ENCODE data around the gene SPG7.
"Not testable (repeated sequence)": the region's sequence is repeated elsewhere in the genome, so short reads cannot be mapped to it uniquely, and the experiment has no call there.

The SPG7 gene

GRCh38 chr16:89581861-89582563 is 73.8 kb downstream of the SPG7 start:
- Histone ChIP-seq H3K9me3 (ENCODE audit: control insufficient read depth, insufficient read depth, low read length) (no peaks in the 10 kb centered on the region), H3K4me1 (ENCODE audit: control insufficient read depth, insufficient read depth, low read length) (no peaks in the 10 kb centered on the region), H3K27ac (ENCODE audit: low read length) (no peak overlapping the region), H3K36me3 (ENCODE audit: control insufficient read depth, insufficient read depth, low read length) (peaks cover 11% of the 10 kb centered on the region), H3K4me3 (ENCODE audit: low read length) (no peak overlapping the region), H3K27me3 (ENCODE audit: control insufficient read depth, insufficient read depth, low read length) (no peaks in the 10 kb centered on the region)
- no CpG with 5 or more reads among the region's 15 CpGs for WGBS (ENCODE audit: insufficient coverage, insufficient read length)
- DNase-seq (ENCODE audit: low read depth, low spot score), result no peak

GRCh38 chr16:89582614-89583196 is 74.5 kb downstream of the SPG7 start:
- no peak overlapping the region for H3K27ac ChIP-seq (ENCODE audit: low read length)
- H3K4me3 ChIP-seq (ENCODE audit: low read length), result no peak overlapping the region
- no peak for DNase-seq (ENCODE audit: low read depth, low spot score)
- no peaks in the 10 kb centered on the region for H3K9me3 ChIP-seq (ENCODE audit: control insufficient read depth, insufficient read depth, low read length)
- no CpG with 5 or more reads among the region's 19 CpGs for WGBS (ENCODE audit: insufficient coverage, insufficient read length)
- H3K27me3 ChIP-seq (ENCODE audit: control insufficient read depth, insufficient read depth, low read length), result no peaks in the 10 kb centered on the region
- peaks cover 11% of the 10 kb centered on the region for H3K36me3 ChIP-seq (ENCODE audit: control insufficient read depth, insufficient read depth, low read length)
- no peaks in the 10 kb centered on the region for H3K4me1 ChIP-seq (ENCODE audit: control insufficient read depth, insufficient read depth, low read length)

- H3K4me1 ChIP-seq (ENCODE audit: control insufficient read depth, insufficient read depth, low read length), result no peaks in the 10 kb centered on the region
- no CpG with 5 or more reads among the region's 36 CpGs for WGBS (ENCODE audit: insufficient coverage, insufficient read length)
- H3K9me3 ChIP-seq (ENCODE audit: control insufficient read depth, insufficient read depth, low read length), result no peaks in the 10 kb centered on the region
- H3K27me3 ChIP-seq (ENCODE audit: control insufficient read depth, insufficient read depth, low read length), result no peaks in the 10 kb centered on the region
- H3K27ac ChIP-seq (ENCODE audit: low read length), result no peak overlapping the region
- peaks cover 11% of the 10 kb centered on the region for H3K36me3 ChIP-seq (ENCODE audit: control insufficient read depth, insufficient read depth, low read length)
- H3K4me3 ChIP-seq (ENCODE audit: low read length), result no peak overlapping the region
- DNase-seq (ENCODE audit: low read depth, low spot score), result no peak
Observed at GRCh38 chr16:89583197-89583894, 75.1 kb downstream of the SPG7 start.

DNA sequence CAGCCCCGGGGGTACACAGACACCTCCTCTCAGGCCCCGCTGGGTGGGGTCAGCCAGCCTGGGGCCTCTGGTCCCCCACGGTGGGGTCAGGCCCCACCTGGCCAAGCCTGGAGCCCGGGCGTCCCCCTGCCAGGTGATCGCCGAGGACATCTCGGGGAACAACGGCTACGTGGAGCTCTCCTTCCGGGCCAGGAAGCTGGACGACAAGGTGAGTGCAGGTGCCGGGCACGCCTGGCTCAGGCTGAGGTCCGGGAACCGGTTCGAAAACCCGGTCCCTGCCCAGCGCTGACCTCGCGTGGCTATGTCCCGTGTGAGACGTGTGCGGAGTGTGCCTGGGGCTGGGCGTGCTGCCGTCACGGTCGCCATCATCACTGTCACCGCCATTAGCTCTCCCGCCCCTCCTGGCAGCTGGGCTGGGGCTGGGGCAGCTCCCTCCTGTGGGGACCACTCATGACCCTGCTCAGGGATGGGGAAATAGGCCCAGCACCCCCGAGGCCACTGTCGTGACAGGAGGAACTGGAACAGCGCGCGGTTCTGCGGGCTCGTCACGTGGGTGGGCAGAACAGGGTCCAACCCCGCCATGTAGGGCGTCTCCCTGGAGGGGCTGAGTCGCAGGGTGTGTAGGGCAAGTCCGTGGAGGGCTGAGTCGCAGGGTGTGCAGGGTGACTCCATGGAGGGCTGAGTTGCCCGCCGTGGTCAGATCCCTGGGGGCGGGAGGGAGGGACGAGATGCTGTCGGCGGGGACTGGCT is 75.9 kb downstream of the SPG7 start:
- no peak overlapping the region for H3K27ac ChIP-seq (ENCODE audit: low read length)
- no peak for DNase-seq (ENCODE audit: low read depth, low spot score)
- no peaks in the 10 kb centered on the region for H3K4me1 ChIP-seq (ENCODE audit: control insufficient read depth, insufficient read depth, low read length)
- H3K27me3 ChIP-seq (ENCODE audit: control insufficient read depth, insufficient read depth, low read length), result no peaks in the 10 kb centered on the region
- H3K4me3 ChIP-seq (ENCODE audit: low read length), result no peak overlapping the region
- no peaks in the 10 kb centered on the region for H3K9me3 ChIP-seq (ENCODE audit: control insufficient read depth, insufficient read depth, low read length)
- WGBS (ENCODE audit: insufficient coverage, insufficient read length), result no CpG with 5 or more reads among the region's 49 CpGs
- peaks cover 11% of the 10 kb centered on the region for H3K36me3 ChIP-seq (ENCODE audit: control insufficient read depth, insufficient read depth, low read length)

DNA sequence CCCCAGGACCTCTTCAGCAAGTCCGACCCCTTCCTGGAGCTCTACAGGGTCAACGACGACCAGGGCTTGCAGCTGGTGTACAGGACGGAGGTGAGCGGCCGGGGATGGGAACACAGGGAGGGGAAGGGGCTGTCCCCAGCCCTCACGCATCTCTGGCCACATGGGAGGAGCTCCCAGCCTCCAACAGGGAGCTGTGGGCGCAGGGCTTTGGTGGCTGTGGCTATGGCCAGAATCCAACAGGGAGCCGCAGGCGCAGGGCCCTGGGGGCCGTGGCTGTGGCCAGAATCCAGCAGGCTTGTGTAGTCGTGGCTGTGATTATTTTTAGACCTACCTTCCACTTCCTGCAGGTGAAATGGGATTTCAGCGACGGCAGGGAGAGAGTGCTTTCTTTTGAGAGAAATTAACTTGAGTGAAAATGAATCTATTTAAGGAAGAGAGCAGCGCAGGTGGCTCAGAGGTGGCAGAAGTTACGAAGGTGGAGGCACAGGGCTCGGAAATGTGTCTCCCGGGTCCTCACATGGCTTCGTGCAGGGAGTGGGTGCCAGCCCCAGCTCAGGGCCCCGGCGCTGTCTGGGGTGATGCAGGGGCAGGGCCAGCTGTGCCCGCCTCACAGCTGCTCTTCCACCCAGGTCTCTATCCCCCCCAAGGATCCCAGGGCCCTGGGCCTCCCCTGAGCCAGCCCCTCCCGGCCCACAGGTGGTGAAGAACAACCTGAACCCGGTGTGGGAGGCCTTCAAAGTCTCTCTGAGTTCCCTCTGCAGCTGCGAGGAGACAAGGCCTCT is 76.8 kb downstream of the SPG7 start:
- Histone ChIP-seq H3K9me3 (ENCODE audit: control insufficient read depth, insufficient read depth, low read length) (no peaks in the 10 kb centered on the region), H3K36me3 (ENCODE audit: control insufficient read depth, insufficient read depth, low read length) (peaks cover 8% of the 10 kb centered on the region), H3K27ac (ENCODE audit: low read length) (no peak overlapping the region), H3K27me3 (ENCODE audit: control insufficient read depth, insufficient read depth, low read length) (no peaks in the 10 kb centered on the region), H3K4me1 (ENCODE audit: control insufficient read depth, insufficient read depth, low read length) (no peaks in the 10 kb centered on the region), H3K4me3 (ENCODE audit: low read length) (no peak overlapping the region)
- DNase-seq (ENCODE audit: low read depth, low spot score), result no peak
- no CpG with 5 or more reads among the region's 25 CpGs for WGBS (ENCODE audit: insufficient coverage, insufficient read length)

- H3K36me3 ChIP-seq (ENCODE audit: control insufficient read depth, insufficient read depth, low read length), result peaks cover 5% of the 10 kb centered on the region; the same call in 1 of the 2 replicates
- no peaks in the 10 kb centered on the region for H3K27me3 ChIP-seq (ENCODE audit: control insufficient read depth, insufficient read depth, low read length)
- no peak overlapping the region for H3K27ac ChIP-seq (ENCODE audit: low read length)
- H3K9me3 ChIP-seq (ENCODE audit: control insufficient read depth, insufficient read depth, low read length), result no peaks in the 10 kb centered on the region
- no peak for DNase-seq (ENCODE audit: low read depth, low spot score)
- H3K4me1 ChIP-seq (ENCODE audit: control insufficient read depth, insufficient read depth, low read length), result no peaks in the 10 kb centered on the region
- H3K4me3 ChIP-seq (ENCODE audit: low read length), result no peak overlapping the region
- whole genome bisulfite sequencing (ENCODE audit: insufficient coverage, insufficient read length), result no CpG with 5 or more reads among the region's 7 CpGs
Observed at GRCh38 chr16:89586218-89586617, 78.0 kb downstream of the SPG7 start.

DNA sequence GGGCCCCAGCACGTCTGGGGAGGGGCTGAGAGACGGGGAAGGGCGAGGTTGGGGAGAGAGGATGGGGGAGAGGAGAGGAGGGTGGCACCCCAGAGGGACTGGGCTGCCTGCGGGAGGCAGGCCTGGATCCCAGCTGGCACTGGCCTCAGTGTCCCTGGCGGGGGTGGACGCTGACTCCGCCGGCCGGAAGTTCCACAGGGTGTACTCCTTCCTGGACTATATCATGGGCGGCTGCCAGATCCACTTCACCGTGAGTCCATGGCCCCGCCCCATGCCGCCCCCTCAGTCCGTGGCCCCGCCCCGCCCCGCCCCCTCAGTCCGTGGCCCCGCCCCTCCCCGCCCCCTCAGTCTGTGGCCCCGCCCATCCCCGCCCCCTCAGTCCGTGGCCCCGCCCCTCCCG is 78.7 kb downstream of the SPG7 start:
- no peak for DNase-seq (ENCODE audit: low read depth, low spot score)
- Histone ChIP-seq H3K36me3 (ENCODE audit: control insufficient read depth, insufficient read depth, low read length) (peaks cover 5% of the 10 kb centered on the region; the same call in 1 of the 2 replicates), H3K4me3 (ENCODE audit: low read length) (no peak overlapping the region), H3K9me3 (ENCODE audit: control insufficient read depth, insufficient read depth, low read length) (no peaks in the 10 kb centered on the region), H3K27ac (ENCODE audit: low read length) (no peak overlapping the region), H3K4me1 (ENCODE audit: control insufficient read depth, insufficient read depth, low read length) (no peaks in the 10 kb centered on the region), H3K27me3 (ENCODE audit: control insufficient read depth, insufficient read depth, low read length) (no peaks in the 10 kb centered on the region)
- WGBS (ENCODE audit: insufficient coverage, insufficient read length), result no CpG with 5 or more reads among the region's 25 CpGs

GRCh38 chr16:89587676-89588075 is 79.5 kb downstream of the SPG7 start:
- not testable (repeated sequence) for H3K4me3 ChIP-seq (ENCODE audit: low read length); H3K27ac ChIP-seq (ENCODE audit: low read length); H3K9me3 ChIP-seq (ENCODE audit: control insufficient read depth, insufficient read depth, low read length); H3K27me3 ChIP-seq (ENCODE audit: control insufficient read depth, insufficient read depth, low read length); DNase-seq (ENCODE audit: low read depth, low spot score); H3K36me3 ChIP-seq (ENCODE audit: control insufficient read depth, insufficient read depth, low read length); H3K4me1 ChIP-seq (ENCODE audit: control insufficient read depth, insufficient read depth, low read length)
- WGBS (ENCODE audit: insufficient coverage, insufficient read length), result no CpG with 5 or more reads among the region's 36 CpGs

GRCh38 chr16:89588413-89589109 is 80.4 kb downstream of the SPG7 start:
- Histone ChIP-seq H3K4me3 (ENCODE audit: low read length) (no peak overlapping the region), H3K27me3 (ENCODE audit: control insufficient read depth, insufficient read depth, low read length) (no peaks in the 10 kb centered on the region), H3K36me3 (ENCODE audit: control insufficient read depth, insufficient read depth, low read length) (0 out of 2 replicates have a peak, but pooled peaks cover 2% of the 10 kb centered on the region), H3K27ac (ENCODE audit: low read length) (no peak overlapping the region), H3K4me1 (ENCODE audit: control insufficient read depth, insufficient read depth, low read length) (no peaks in the 10 kb centered on the region), H3K9me3 (ENCODE audit: control insufficient read depth, insufficient read depth, low read length) (no peaks in the 10 kb centered on the region)
- DNase-seq (ENCODE audit: low read depth, low spot score), result no peak
- no CpG with 5 or more reads among the region's 26 CpGs for WGBS (ENCODE audit: insufficient coverage, insufficient read length)

Measured in iPS DF 6.9 (cell line).